Measurements from ENCODE around the gene SPRY4. TPM values are rescaled to one million over a fixed set of nuclear protein-coding genes. Genes with fewer than 3 reads are reported as not detected.

The SPRY4 gene
- total and polyA plus RNA-seq, 4 donors = 2.7 to 9.6 (median 4.9) TPM

GRCh38 chr5:142314109-142314508 lies 10.7 kb downstream of the SPRY4 start:
- Histone ChIP-seq H3K9ac (ENCODE audit: low read depth in 1 of 2, low read length in 2 of 2) (no peak overlapping the region), H3K36me3 (ENCODE audit: control insufficient read depth in 4 of 4, insufficient read depth in 3 of 4, low read depth in 1 of 4, low read length in 3 of 4) (peaks cover 0 to 20% (median 9%) of the 10 kb centered on the region in 4 donors), H3K4me1 (ENCODE audit: control insufficient read depth in 4 of 4, insufficient read depth in 4 of 4, low read length in 3 of 4) (peaks cover 0 to 36% (median 15%) of the 10 kb centered on the region in 4 donors), H3K4me3 (ENCODE audit: low read depth in 1 of 3, low read length in 3 of 3) (no peak overlapping the region), H3K27ac (ENCODE audit: low read depth in 1 of 2, low read length in 2 of 2) (no peak overlapping the region), H3K9me3 (ENCODE audit: control insufficient read depth in 4 of 4, low read length in 3 of 4) (no peaks in the 10 kb centered on the region), H3K27me3 (ENCODE audit: control insufficient read depth in 4 of 4, insufficient read depth in 4 of 4, low read length in 3 of 4) (no peaks in the 10 kb centered on the region)
- WGBS = 85% methylated on average over 20 of the region's 20 CpGs
- no peak for DNase-seq (ENCODE audit: low spot score)
- no peak for TF ChIP-seq RAD21 (IDR thresholded peaks at IDR 0.05)
- TF ChIP-seq JUND (IDR thresholded peaks at IDR 0.05) = no peak
- no peak for TF ChIP-seq TAF1 (conservative IDR thresholded peaks at IDR 0.05)
- TF ChIP-seq, protein P1, sequence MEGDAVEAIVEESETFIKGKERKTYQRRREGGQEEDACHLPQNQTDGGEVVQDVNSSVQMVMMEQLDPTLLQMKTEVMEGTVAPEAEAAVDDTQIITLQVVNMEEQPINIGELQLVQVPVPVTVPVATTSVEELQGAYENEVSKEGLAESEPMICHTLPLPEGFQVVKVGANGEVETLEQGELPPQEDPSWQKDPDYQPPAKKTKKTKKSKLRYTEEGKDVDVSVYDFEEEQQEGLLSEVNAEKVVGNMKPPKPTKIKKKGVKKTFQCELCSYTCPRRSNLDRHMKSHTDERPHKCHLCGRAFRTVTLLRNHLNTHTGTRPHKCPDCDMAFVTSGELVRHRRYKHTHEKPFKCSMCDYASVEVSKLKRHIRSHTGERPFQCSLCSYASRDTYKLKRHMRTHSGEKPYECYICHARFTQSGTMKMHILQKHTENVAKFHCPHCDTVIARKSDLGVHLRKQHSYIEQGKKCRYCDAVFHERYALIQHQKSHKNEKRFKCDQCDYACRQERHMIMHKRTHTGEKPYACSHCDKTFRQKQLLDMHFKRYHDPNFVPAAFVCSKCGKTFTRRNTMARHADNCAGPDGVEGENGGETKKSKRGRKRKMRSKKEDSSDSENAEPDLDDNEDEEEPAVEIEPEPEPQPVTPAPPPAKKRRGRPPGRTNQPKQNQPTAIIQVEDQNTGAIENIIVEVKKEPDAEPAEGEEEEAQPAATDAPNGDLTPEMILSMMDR (IDR thresholded peaks at IDR 0.05; ENCODE audit: low read depth, low read length, missing input control) = no peak
- TF ChIP-seq EGR1 (IDR thresholded peaks at IDR 0.05; ENCODE audit: low read depth in 2 of 2) = no peak
- TF ChIP-seq MAX (IDR thresholded peaks at IDR 0.05) = no peak
- TF ChIP-seq YY1 (IDR thresholded peaks at IDR 0.05) = no peak
- TF ChIP-seq FOXA1 (IDR thresholded peaks at IDR 0.05) = no peak
- no peak for TF ChIP-seq NR2F2 (IDR thresholded peaks at IDR 0.05)
- TF ChIP-seq FOXA2 (IDR thresholded peaks at IDR 0.05) = no peak
- no peak for TF ChIP-seq HNF4G (IDR thresholded peaks at IDR 0.05)
- no peak for TF ChIP-seq GABPA (IDR thresholded peaks at IDR 0.05 in 1 of 2, conservative IDR thresholded peaks at IDR 0.05 in 1 of 2)
- no peak for TF ChIP-seq REST (IDR thresholded peaks at IDR 0.05)
- TF ChIP-seq RXRA (IDR thresholded peaks at IDR 0.05) = no peak
- no peak for TF ChIP-seq SP1 (IDR thresholded peaks at IDR 0.05)
- TF ChIP-seq, protein P2, sequence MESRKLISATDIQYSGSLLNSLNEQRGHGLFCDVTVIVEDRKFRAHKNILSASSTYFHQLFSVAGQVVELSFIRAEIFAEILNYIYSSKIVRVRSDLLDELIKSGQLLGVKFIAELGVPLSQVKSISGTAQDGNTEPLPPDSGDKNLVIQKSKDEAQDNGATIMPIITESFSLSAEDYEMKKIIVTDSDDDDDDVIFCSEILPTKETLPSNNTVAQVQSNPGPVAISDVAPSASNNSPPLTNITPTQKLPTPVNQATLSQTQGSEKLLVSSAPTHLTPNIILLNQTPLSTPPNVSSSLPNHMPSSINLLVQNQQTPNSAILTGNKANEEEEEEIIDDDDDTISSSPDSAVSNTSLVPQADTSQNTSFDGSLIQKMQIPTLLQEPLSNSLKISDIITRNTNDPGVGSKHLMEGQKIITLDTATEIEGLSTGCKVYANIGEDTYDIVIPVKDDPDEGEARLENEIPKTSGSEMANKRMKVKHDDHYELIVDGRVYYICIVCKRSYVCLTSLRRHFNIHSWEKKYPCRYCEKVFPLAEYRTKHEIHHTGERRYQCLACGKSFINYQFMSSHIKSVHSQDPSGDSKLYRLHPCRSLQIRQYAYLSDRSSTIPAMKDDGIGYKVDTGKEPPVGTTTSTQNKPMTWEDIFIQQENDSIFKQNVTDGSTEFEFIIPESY (IDR thresholded peaks at IDR 0.05) = no peak

DNA sequence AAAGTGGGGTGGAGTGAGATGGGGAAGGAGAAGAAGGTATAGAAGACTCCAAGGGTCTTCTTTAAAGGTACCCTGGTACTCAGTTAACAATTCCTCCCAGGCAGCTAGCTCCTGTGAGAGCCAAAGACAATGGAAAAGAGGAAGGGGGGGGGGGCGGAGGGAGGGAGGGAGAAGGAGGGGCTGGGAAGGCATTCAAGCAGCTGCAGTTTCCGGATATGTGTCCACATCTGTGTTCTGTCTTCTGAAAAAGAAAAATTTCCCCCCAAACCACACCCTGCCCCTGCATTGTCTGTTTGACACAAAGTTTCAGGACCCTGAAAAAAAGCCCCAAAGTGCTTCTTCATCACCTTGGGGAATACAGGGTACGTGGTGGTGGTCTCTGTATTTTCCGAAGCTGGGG lies 11.1 kb downstream of the SPRY4 start:
- DNase-seq (ENCODE audit: low spot score) = no peak
- Histone ChIP-seq H3K9ac (ENCODE audit: low read depth in 1 of 2, low read length in 2 of 2) (no peak overlapping the region), H3K27me3 (ENCODE audit: control insufficient read depth in 4 of 4, insufficient read depth in 4 of 4, low read length in 3 of 4) (no peaks in the 10 kb centered on the region), H3K4me3 (ENCODE audit: low read depth in 1 of 3, low read length in 3 of 3) (no peak overlapping the region), H3K36me3 (ENCODE audit: control insufficient read depth in 4 of 4, insufficient read depth in 3 of 4, low read depth in 1 of 4, low read length in 3 of 4) (peaks cover 0 to 20% (median 9%) of the 10 kb centered on the region in 4 donors), H3K9me3 (ENCODE audit: control insufficient read depth in 4 of 4, low read length in 3 of 4) (no peaks in the 10 kb centered on the region), H3K27ac (ENCODE audit: low read depth in 1 of 2, low read length in 2 of 2) (no peak overlapping the region), H3K4me1 (ENCODE audit: control insufficient read depth in 4 of 4, insufficient read depth in 4 of 4, low read length in 3 of 4) (peaks cover 0 to 32% (median 11%) of the 10 kb centered on the region in 4 donors)
- TF ChIP-seq EGR1 (IDR thresholded peaks at IDR 0.05; ENCODE audit: low read depth in 2 of 2) (no peak), HNF4A (conservative IDR thresholded peaks at IDR 0.05) (no peak), RXRA (IDR thresholded peaks at IDR 0.05) (no peak), ATF3 (IDR thresholded peaks at IDR 0.05) (no peak), FOXA1 (IDR thresholded peaks at IDR 0.05) (no peak), REST (IDR thresholded peaks at IDR 0.05) (no peak), NR2F2 (IDR thresholded peaks at IDR 0.05) (no peak), MAX (IDR thresholded peaks at IDR 0.05) (no peak), FOXA2 (IDR thresholded peaks at IDR 0.05) (no peak), HNF4G (IDR thresholded peaks at IDR 0.05) (no peak)
- TF ChIP-seq, protein P1 (IDR thresholded peaks at IDR 0.05; ENCODE audit: low read depth, low read length, missing input control) = no peak
- 69% methylated on average over 4 of the region's 4 CpGs for WGBS

Data from liver (tissue), 9 donors.